Medulla oblongata (tissue), 1 donor: ENCODE results near the gene IFFO2.
"Not testable (repeated sequence)": the region's sequence is repeated elsewhere in the genome, so short reads cannot be mapped to it uniquely, and the experiment has no call there.

Experiments
- DNase-seq: peaks from one replicate; pipeline ENCODE4 v3.0.0-alpha.2; 2015; ENCODE audit errors: extremely low spot score

IFFO2 gene

GRCh38 chr1:18895317-18895716 lies 61.2 kb downstream of the IFFO2 start:
- DNase-seq = no peak

- DNase-seq = no peak
Measured at GRCh38 chr1:18893120-18893519, 63.4 kb downstream of the IFFO2 start.

GRCh38 chr1:18891858-18892257 lies 64.6 kb downstream of the IFFO2 start:
- not testable (repeated sequence) for DNase-seq

GRCh38 chr1:18891426-18891780 lies 65.1 kb downstream of the IFFO2 start:
- no peak for DNase-seq

- peak; percentile 70 for DNase-seq
Measured at GRCh38 chr1:18890706-18891425, 65.6 kb downstream of the IFFO2 start.

GRCh38 chr1:18886003-18886335 lies 70.5 kb downstream of the IFFO2 start:
- no peak for DNase-seq

GRCh38 chr1:18885311-18886002 lies 71.0 kb downstream of the IFFO2 start:
- no peak for DNase-seq

GRCh38 chr1:18884727-18885126 lies 71.7 kb downstream of the IFFO2 start:
- no peak for DNase-seq

GRCh38 chr1:18884419-18884717 lies 72.1 kb downstream of the IFFO2 start:
- DNase-seq = no peak

GRCh38 chr1:18883636-18884418 lies 72.6 kb downstream of the IFFO2 start:
- DNase-seq = peak; percentile 80

- DNase-seq = no peak
Measured at GRCh38 chr1:18883079-18883478, 73.4 kb downstream of the IFFO2 start.

- DNase-seq = peak; percentile 27
Measured at GRCh38 chr1:18882486-18882885, 74.0 kb downstream of the IFFO2 start.

GRCh38 chr1:18881642-18882431 lies 74.6 kb downstream of the IFFO2 start:
- no peak for DNase-seq

- DNase-seq = no peak
Measured at GRCh38 chr1:18881164-18881563, 75.3 kb downstream of the IFFO2 start.

- DNase-seq = no peak
Measured at GRCh38 chr1:18880585-18880984, 75.9 kb downstream of the IFFO2 start.

GRCh38 chr1:18879791-18880309 lies 76.6 kb downstream of the IFFO2 start:
- DNase-seq = no peak

GRCh38 chr1:18879215-18879790 lies 77.2 kb downstream of the IFFO2 start:
- no peak for DNase-seq

- DNase-seq = no peak
Measured at GRCh38 chr1:18878538-18879214, 77.8 kb downstream of the IFFO2 start.

- no peak for DNase-seq
Measured at GRCh38 chr1:18877282-18877681, 79.2 kb downstream of the IFFO2 start.

- DNase-seq = no peak
Measured at GRCh38 chr1:18876210-18876609, 80.3 kb downstream of the IFFO2 start.

- no peak for DNase-seq
Measured at GRCh38 chr1:18875796-18876128, 80.7 kb downstream of the IFFO2 start.
